Cardiac fibroblast (primary cell): ENCODE results near the gene TIMM13.

Experiments
- DNase-seq, 2 donors: peaks; one replicate each; pipeline versions ENCODE4 v3.0.0 to v3.0.0-alpha.2; 2010; ENCODE audit warnings: low read depth in 2 of 2
- H3K4me3 ChIP-seq, 2 donors: replicated peaks in 1 of 2; 1 replicate in 1 of 2; 2 replicates in 1 of 2; pipeline ENCODE4 v1.5.1; 2011; ENCODE audit warnings: low read depth in 2 of 2, low read length in 2 of 2, mild to moderate bottlenecking in 2 of 2, moderate library complexity in 1 of 2
- TF ChIP-seq, protein P1 (sequence below): IDR thresholded peaks from one replicate; pipeline ENCODE4 v1.5.1; 2011; ENCODE audit warnings: low read depth, mild to moderate bottlenecking, low read length, inconsistent platforms

Gene TIMM13

DNA sequence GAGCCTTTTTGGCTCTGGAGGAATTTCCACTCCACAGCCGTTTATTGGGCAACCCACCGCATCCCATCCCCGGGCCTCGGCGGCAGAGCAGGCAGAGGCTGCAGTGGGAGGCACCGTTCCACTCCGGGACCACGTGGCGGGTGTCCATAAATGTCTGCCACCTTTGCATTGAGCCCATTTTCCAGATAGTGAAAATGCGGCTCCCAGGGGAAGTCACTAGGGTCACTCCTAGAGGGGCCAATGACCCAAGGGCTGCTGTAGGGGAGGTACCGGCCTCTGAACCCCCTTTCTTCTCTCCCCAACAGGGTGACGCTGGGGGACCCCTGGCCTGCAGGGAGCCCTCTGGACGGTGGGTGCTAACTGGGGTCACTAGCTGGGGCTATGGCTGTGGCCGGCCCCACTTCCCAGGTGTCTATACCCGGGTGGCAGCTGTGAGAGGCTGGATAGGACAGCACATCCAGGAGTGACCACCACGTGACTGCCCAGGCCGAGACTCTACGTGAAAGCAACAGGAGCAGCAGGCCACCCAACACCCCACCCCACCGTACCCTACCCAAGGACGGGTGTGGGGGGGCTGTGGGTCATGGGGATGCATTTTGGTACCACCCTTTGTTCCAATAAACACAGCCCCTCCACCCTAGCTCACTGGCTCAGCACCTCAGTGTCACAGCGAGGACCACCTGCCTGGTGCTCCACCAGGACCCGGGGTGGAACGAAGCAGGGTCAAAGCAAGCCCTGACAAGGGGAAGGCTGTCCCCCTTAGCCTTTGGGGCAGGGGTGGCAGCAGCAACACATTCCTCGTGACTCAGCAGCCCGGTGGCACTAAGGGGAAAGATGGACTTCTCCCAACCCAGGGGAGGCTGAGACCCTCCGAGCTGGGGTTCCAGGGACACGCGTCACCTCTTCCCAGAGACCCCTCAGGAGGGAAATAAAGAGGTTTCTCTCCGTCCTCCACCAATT lies 1.5 kb downstream of the TIMM13 start:
- DNase-seq = no peak
- H3K4me3 ChIP-seq = peak overlapping the region; percentile 74 to 90
- TF ChIP-seq, protein P1, sequence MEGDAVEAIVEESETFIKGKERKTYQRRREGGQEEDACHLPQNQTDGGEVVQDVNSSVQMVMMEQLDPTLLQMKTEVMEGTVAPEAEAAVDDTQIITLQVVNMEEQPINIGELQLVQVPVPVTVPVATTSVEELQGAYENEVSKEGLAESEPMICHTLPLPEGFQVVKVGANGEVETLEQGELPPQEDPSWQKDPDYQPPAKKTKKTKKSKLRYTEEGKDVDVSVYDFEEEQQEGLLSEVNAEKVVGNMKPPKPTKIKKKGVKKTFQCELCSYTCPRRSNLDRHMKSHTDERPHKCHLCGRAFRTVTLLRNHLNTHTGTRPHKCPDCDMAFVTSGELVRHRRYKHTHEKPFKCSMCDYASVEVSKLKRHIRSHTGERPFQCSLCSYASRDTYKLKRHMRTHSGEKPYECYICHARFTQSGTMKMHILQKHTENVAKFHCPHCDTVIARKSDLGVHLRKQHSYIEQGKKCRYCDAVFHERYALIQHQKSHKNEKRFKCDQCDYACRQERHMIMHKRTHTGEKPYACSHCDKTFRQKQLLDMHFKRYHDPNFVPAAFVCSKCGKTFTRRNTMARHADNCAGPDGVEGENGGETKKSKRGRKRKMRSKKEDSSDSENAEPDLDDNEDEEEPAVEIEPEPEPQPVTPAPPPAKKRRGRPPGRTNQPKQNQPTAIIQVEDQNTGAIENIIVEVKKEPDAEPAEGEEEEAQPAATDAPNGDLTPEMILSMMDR = no peak

DNA sequence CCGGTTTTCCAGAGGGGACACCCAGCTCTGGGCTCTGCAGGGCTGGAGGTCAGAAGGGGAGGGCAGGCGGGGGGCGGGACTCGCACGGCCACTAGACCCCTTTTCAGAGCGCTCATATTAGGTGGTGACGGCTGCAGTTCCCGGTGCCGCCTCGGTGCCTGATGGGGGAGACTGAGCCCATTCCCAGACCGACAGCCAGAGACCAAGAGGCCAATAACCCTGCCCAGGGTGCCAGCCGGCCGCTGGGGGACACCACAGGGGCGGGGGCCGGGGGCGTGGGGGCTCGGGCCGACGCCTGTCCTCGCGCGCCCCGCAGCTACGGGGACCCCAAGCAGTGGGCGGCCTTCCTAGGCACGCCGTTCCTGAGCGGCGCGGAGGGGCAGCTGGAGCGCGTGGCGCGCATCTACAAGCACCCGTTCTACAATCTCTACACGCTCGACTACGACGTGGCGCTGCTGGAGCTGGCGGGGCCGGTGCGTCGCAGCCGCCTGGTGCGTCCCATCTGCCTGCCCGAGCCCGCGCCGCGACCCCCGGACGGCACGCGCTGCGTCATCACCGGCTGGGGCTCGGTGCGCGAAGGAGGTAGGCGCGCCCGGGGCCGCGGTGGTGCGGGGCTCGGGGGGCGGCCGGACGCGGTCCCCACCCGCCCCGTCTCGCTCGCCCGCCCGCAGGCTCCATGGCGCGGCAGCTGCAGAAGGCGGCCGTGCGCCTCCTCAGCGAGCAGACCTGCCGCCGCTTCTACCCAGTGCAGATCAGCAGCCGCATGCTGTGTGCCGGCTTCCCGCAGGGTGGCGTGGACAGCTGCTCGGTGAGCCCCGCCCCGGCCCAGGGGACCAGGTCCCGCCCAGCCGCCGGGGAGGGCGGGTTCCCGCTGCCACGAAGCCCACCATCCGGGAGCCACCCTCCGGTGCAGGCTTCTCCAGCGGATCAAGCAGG lies 2.4 kb downstream of the TIMM13 start:
- DNase-seq = peak; percentile 69 to 81
- peak overlapping the region; percentile 22 to 90 for H3K4me3 ChIP-seq
- TF ChIP-seq, protein P1 = peak; percentile 41

DNA sequence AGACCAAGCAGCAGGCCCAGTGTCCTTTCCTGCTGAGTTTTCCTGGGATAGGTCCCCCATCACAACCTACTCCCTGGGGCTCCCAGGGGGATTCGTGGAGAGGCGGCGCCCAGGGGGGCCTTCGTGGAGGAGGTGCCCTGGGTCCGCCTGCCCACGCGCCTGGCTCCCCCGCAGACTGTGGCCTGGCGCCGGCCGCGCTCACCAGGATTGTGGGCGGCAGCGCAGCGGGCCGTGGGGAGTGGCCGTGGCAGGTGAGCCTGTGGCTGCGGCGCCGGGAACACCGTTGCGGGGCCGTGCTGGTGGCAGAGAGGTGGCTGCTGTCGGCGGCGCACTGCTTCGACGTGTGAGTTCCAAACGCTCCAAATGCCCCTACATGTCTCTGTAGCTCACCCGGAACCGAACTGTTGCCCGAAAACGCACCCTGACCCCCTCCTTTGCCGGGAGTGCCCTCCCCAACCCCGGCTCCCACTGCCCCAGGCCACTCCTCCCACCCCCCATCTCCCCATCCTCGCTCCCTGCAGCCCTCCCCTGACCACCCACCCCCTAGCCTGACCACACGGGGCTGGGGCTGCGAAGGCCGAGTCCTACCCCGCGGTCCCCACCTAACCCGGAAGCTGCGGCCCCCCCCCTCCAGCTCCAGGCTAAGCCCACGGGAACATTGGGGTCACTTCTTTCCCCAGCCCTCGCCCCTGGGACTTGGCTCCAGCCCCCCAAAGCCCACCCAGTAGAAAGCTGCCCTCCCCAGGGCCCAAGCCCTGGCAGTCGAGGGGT lies 3.3 kb downstream of the TIMM13 start:
- H3K4me3 ChIP-seq = no peak overlapping the region
- no peak for DNase-seq
- TF ChIP-seq, protein P1 = no peak

DNA sequence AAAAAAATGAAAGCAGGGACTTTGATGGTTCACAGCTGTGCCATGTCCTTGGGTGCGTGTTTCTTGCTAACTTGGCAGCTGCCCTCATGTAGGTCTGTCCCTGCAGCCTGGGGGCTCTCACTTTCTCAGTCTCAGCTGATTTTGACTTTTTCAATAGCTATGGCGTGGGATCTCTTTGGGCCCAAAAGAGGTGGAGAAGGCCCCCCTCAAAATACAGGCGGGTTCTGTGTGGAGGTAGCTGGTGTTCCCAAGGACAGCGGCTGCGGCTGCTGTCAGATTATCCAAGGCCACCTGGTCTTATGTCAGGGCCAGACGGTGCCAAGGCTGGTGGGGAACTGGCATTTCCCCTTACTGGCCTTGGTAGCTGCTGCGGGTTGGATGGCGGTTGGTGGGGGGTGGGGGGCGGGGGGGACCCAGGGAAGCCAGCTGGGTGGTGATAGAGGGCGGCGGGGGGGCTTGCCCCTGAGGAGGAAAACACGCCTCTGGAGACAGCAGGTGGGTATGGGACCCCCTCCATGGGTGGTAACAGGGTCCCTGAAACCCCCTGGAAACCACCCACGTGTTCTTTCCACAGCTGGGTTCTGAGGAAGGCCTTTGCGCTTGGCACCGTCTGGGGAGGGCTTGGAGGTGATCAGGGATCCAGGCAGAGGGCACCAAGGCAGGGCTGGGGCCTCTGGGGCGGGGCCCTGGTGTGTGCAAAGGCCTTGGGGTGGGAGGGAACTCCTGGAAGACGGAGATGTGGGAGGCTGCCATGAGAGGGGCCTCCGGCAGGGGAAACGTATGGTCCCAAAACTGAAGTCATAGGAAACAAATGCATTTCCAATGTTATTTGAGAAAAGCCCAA lies 4.1 kb downstream of the TIMM13 start:
- DNase-seq = no peak
- TF ChIP-seq, protein P1 = no peak
- H3K4me3 ChIP-seq = no peak overlapping the region

DNA sequence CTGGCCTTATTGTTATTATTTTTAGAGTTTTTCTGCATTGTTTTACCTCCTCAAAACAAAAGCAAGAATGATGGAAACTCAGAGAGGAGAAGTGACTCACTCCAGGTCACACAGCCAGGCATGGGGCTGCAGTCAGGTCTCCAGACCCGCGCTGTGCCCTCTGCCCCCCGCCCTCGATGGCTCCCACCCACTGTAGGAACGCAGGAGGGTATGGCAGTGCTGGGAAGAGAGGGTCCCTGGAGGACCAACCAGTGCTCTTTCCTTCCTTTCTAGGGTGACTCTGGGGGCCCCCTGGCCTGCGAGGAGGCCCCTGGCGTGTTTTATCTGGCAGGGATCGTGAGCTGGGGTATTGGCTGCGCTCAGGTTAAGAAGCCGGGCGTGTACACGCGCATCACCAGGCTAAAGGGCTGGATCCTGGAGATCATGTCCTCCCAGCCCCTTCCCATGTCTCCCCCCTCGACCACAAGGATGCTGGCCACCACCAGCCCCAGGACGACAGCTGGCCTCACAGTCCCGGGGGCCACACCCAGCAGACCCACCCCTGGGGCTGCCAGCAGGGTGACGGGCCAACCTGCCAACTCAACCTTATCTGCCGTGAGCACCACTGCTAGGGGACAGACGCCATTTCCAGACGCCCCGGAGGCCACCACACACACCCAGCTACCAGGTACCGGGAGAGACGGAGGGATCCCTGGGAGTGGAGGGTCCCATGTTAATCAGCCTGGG lies 5.6 kb downstream of the TIMM13 start:
- no peak for DNase-seq
- TF ChIP-seq, protein P1 = no peak
- H3K4me3 ChIP-seq = no peak overlapping the region
